HAP-1 (cell line): Measurements from ENCODE around the gene NR1H2.
"Not testable (repeated sequence)": the region's sequence is repeated elsewhere in the genome, so short reads cannot be mapped to it uniquely, and the experiment has no call there.

Source experiments
- DNase-seq, 2 experiments: peaks; one replicate each; pipeline ENCODE4 v3.0.0-alpha.2; 2016 to 2020; ENCODE audit warnings: low spot score in 2 of 2
- H3K27me3 ChIP-seq: fragments of 250-450 bp; sonication (Bioruptor Pico); 2 replicates; pipeline ENCODE4 v1.5.1; 2020; ENCODE audit warnings: low read depth, mild to moderate bottlenecking, moderate library complexity
- H3K36me3 ChIP-seq: fragments of 250-450 bp; sonication (Bioruptor Pico); replicated peaks from 2 replicates; pipeline ENCODE4 v1.5.1; 2020; ENCODE audit warnings: mild to moderate bottlenecking
- H3K4me1 ChIP-seq: fragments of 250-450 bp; sonication (Bioruptor Pico); 2 replicates; pipeline ENCODE4 v1.5.1; 2020; ENCODE audit warnings: mild to moderate bottlenecking
- H3K4me3 ChIP-seq: fragments of 250-450 bp; sonication (Bioruptor Pico); 2 replicates; pipeline ENCODE4 v1.5.1; 2020; ENCODE audit warnings: mild to moderate bottlenecking, moderate library complexity
- H3K9me3 ChIP-seq: fragments of 250-450 bp; sonication (Bioruptor Pico); 2 replicates; pipeline ENCODE4 v1.5.1; 2020; ENCODE audit warnings: mild to moderate bottlenecking, moderate library complexity
- in situ Hi-C: fragments of 300-500 bp; cut with MboI; formaldehyde crosslinking; loops from 3 replicates; pipeline ENCODE4 v1.14.3; 2020; ENCODE audit warnings: low sequenced_read_pairs, inconsistent platforms, mixed read lengths

Gene NR1H2

DNA sequence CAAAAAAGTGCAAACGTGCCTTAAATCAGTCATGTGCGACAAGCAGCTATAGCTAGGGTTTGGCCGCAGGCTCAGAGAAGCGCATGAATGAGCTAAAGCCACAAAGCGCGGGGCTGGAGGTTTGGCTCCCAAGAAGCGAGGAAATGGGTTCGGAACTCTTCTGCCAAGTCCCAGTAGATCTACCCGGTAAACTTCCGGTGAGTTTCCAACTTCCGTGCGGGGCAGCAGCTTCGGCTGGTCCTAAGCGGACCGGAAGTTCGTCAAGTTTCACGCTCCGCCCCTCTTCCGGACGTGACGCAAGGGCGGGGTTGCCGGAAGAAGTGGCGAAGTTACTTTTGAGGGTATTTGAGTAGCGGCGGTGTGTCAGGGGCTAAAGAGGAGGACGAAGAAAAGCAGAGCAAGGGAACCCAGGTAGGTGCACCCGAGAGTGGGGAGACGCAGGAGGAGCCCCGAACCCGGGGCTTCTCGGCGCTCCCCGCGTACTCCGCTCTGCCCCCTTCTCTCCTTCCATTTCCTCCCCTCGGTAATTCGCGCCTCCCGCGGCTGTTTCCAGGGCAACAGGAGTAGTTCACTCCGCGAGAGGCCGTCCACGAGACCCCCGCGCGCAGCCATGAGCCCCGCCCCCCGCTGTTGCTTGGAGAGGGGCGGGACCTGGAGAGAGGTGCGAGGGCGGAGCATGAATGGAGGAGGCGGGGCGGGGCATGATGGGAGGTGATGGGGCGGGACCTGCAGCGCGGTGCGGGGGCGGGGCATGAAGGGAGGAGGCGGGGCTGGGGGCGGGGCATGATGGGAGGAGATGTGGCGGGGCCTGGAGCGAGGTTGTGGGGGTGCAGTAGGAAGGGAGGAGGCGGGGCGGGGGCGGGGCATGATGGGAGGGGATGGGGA is at the start of gene NR1H2:
TSS of gene NR1H2 (plus strand) at position 292 of the 885 bp plus-strand sequence. CDS start 1,149 bp downstream, outside the sequence.
- no peaks in the 10 kb centered on the region for H3K9me3 ChIP-seq
- DNase-seq: peak; percentile 92 to 95
- in situ Hi-C loops: loop anchor here (10.0 kb wide), 1 partner anchor 408 kb away; no protein-coding TSS in a partner anchor

DNA sequence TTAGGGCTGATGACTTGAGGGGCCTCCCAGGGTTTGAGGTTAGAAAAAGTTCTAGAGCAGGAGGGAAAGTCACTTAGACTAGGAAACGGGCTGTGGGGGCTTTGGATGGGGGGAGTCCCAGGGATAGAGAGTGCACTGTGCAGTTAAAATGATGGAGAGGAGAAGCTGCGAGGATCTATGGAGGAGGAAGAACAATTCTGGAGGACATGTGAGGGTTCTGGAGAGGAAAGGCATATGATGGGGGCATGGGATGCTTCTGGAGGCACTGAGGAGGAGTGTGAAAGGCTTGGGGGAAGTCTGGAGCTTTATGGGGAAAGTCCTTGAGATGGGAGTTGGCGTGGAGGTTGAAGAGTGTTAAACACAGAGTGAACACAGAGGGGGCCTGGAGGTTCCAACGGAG is 49.2 kb upstream of the NR1H2 start:
- no peaks in the 10 kb centered on the region for H3K9me3 ChIP-seq
- in situ Hi-C loops: no loop called here
- no peak for DNase-seq
- no peaks in the 10 kb centered on the region for H3K36me3 ChIP-seq
- peaks cover 5% of the 10 kb centered on the region for H3K4me1 ChIP-seq
- no peak overlapping the region for H3K4me3 ChIP-seq
- peaks cover 11% of the 10 kb centered on the region for H3K27me3 ChIP-seq

More for the DNA sequence above, at the start of gene NR1H2:
- Histone ChIP-seq H3K36me3 (peaks cover 25% of the 10 kb centered on the region), H3K27me3 (no peaks in the 10 kb centered on the region), H3K4me1 (peaks cover 2% of the 10 kb centered on the region), H3K4me3 (peak within 1 kb of the TSS; percentile 97)

DNA sequence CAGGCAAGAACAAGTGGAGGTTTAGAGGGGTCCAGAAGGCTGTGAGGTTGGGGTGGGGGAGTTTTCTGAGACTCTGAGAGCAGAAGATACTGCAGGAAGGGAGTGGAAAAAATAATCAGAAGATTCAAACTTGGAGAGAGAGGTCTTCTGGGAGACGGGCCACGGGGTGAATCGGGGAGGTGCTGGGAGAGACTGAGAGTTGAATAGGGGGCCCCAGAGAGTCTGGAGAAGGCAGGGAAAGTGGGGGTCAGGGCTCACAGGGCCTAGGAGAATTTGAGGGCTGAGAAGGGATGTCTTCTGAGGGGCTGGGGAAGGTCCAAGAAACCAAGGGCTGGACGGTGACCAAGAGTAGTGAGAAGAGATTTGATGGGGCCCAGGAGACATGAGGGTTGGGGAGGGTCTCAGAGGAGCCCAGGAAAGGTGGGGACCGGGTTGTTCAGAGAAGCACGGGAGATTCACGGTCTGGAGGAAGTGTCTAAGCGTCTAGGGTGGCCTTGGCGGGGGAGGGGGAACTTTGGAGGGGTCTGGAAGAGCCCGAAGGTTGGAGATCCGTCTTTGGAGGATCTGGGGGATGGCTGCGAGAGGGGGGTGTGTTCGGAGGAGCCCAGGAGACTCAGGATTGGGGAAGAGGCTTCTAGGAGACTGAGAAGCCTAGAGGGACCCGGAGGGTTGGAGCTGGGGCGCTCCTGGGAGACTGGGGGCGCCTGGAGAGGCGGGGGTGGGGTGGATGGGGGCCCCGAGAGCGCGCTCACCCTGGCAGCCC is 48.6 kb upstream of the NR1H2 start:
- H3K4me3 ChIP-seq: no peak overlapping the region
- no peaks in the 10 kb centered on the region for H3K9me3 ChIP-seq
- no peaks in the 10 kb centered on the region for H3K36me3 ChIP-seq
- H3K27me3 ChIP-seq: peaks cover 13% of the 10 kb centered on the region
- in situ Hi-C loops: no loop called here
- H3K4me1 ChIP-seq: peaks cover 5% of the 10 kb centered on the region
- no peak for DNase-seq

DNA sequence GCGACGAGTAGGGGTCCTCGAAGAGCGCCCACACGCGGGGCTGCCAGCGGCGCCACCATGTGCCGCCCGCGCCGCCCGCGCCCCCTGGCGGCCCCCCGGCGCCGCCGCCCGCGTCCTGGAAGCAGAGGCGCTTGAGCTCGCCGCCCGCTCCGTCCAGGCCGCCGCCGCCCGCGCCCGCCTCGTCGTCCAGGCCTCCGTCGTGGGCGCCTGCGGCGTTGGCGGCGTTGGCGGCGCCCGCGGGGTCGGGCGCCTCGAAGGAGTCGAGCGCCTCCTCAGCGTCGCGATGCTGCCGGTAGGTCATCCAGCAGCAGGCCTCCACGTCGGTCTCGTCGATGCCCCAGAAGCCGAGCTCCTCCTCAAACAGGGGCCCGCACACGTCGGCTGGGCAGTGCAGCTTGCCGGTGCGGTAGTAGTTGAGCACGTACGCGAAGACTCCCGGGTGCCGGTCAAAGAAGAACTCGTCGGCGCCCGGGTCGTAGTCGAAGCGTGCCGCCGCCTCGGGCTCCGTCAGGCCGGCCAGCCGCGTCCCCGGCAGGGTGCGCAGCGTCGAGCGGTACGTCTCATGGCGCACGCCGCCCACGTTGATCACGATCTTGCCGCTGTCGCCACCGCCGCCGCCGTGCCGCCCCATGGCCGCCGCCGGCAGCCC is 47.9 kb upstream of the NR1H2 start:
- Histone ChIP-seq H3K4me3 (no peak overlapping the region), H3K9me3 (no peaks in the 10 kb centered on the region), H3K27me3 (peaks cover 13% of the 10 kb centered on the region), H3K4me1 (peaks cover 5% of the 10 kb centered on the region), H3K36me3 (no peaks in the 10 kb centered on the region)
- peak in 1 of 2 experiments; percentile 26 for DNase-seq
- in situ Hi-C loops: no loop called here

DNA sequence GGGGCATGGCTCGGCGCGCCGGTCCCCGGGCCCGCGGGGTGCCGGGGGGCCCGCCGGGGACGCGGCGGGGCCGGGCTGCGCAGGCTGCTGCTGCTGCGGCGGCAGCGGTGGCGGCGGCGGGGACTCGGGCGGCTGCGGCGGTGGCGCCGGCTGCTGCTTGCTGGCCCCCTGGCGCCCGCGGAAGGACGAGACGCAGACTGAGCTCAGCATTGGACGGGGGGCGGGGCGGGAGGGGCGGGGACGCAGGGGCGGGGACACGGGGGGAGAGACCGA is 47.4 kb upstream of the NR1H2 start:
- Histone ChIP-seq H3K4me3 (no peak overlapping the region), H3K9me3 (no peaks in the 10 kb centered on the region), H3K4me1 (peaks cover 9% of the 10 kb centered on the region), H3K27me3 (peaks cover 13% of the 10 kb centered on the region), H3K36me3 (no peaks in the 10 kb centered on the region)
- in situ Hi-C loops: no loop called here
- DNase-seq: no peak

DNA sequence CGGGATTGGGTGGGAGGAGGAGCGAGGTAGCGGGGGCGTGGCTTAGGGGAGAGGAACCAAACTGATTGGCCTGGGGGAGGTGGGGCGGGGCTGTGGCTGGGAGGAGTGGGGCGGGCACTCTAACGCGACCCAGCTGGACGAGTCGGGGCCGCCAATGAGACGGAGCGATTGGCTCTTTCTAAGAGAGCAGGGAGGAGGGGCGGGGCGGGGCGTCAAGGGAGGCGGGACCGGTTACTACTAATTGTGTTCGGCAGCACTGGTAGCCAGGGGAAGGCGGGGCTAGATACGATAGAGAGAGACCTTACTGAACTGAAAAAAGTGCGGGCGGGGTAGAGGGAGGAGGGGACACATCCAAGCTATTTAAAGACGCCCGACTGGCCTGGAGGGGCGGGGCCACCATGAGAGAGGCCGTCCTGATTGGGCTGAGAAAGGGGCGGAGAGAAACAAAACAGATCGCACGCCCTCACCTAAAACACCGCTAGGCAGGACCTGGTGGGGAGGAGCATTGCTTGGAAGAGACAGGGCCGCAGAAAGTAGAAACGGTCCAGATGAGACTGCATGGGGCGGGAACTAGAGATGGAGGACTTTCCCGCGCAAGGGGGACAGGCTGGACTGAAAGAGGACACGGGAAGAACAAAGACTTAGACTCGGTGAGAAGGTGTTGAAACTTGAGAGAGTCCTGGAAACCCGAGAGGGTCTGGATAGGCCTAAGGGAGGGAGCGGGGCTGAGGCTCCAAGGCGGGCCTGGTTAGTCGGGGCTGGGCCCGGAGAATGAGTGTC is 46.9 kb upstream of the NR1H2 start, which contains the start of gene KCNC3:
TSS of gene KCNC3 (minus strand) at position 232 of the 780 bp plus-strand sequence. CDS start 295 bp downstream, outside the sequence.
- peaks cover 11% of the 10 kb centered on the region for H3K4me1 ChIP-seq
- DNase-seq: peak; percentile 94 to 100
- in situ Hi-C loops: no loop called here
- peaks cover 13% of the 10 kb centered on the region for H3K27me3 ChIP-seq
- no peaks in the 10 kb centered on the region; the same call in 1 of the 2 replicates for H3K9me3 ChIP-seq
- no peaks in the 10 kb centered on the region for H3K36me3 ChIP-seq
- peak within 1 kb of the TSS; percentile 19 for H3K4me3 ChIP-seq

DNA sequence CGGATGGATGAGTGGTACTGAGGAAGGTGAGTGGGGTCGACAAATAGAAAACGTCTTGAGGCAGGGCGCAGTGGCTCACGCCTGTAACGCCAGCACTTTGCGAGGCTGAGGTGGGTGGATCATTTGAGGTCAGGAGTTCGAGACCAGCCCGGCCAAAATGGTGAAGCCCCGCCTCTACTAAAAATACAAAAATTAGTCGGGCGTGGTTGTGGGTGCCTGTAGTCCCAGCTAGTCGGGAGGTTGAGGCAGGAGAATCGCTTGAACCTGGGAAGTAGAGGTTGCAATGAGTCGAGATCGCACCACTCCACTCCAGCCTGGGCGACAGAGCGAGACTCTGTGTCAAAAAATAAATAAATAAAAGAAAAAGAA is 46.3 kb upstream of the NR1H2 start:
- H3K36me3 ChIP-seq, in situ Hi-C loops, H3K9me3 ChIP-seq, DNase-seq: not testable (repeated sequence)
- Histone ChIP-seq H3K4me1 (peaks cover 11% of the 10 kb centered on the region), H3K4me3 (peak overlapping the region; percentile 19), H3K27me3 (peaks cover 13% of the 10 kb centered on the region)

DNA sequence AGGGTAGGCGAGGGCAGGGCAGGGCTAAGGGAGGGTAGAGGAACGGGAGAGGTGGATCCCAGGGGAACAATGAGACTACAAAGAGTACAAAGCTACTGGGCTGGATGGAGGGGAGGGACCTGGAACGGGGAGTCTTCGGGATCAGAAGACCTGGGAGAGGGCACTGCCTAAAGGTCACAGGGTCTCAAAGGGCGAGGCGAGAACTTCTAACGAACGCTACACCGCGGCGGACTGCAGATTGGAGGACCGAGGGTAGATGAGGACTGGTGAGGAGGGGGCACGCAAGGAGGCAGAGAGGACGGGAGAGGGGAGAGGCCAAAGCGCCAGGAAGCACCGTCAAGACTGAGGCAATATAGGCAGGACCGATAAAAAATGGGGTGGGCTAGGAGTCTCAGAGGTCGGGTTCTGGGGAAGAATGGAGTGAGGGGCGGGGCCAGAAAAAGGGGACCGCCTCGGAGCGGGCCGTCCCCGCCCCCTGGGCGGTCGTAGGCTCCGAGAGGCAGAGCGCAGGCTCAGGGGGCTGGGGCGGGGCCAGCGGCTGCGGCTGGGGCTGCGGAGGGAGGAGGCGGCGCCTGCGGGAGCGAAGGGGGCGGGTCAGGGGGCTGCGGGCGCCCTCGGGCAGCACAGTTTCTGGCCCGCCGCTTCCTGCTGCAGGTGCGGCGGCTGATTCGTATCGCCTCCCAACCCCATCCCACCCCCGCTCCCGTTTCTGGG is 45.7 kb upstream of the NR1H2 start:
- peaks cover 13% of the 10 kb centered on the region for H3K27me3 ChIP-seq
- H3K9me3 ChIP-seq: no peaks in the 10 kb centered on the region; the same call in 1 of the 2 replicates
- H3K4me1 ChIP-seq: peaks cover 11% of the 10 kb centered on the region
- DNase-seq: peak; percentile 44 to 87
- peak overlapping the region; percentile 15; the same call in 1 of the 2 replicates for H3K4me3 ChIP-seq
- no peaks in the 10 kb centered on the region for H3K36me3 ChIP-seq
- in situ Hi-C loops: no loop called here

DNA sequence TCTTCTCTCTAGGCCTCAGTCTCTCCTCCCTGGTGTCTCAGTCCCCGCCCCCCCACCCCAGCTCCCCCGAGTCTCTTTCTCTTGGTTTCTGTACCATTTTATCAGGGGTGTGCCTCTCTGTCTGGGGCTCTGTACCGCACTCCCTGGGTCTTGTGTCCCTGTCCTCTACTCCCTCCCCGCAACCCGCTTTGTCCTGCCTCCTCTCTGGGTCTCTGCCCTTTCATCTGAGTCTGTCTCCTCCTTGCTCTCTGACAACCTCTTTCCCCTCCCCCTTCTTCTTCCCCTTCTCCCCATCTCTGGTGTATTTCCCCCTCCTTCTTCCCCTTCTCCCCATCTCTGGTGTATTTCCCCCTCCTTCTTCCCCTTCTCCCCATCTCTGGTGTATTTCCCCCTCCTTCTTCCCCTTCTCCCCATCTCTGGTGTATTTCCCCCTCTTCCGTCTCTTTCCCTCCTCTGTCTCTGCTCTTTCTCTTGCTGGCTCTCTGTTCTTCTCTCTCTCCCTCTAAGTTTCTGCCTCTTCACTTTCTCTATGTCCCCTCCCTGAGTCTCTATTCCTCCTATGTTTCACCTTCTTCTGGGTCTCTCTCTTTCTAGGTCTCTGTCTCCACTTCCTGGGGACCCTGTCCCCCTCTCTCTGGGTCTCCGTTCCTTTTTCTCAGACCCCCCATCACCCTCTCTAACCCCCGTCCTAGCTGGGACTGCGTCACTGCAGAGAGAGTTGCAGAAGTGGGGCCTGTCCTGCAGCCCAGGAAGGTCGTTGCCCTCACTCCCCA is 44.9 kb upstream of the NR1H2 start:
- Histone ChIP-seq H3K36me3 (no peaks in the 10 kb centered on the region), H3K27me3 (peaks cover 13% of the 10 kb centered on the region), H3K4me3 (peak overlapping the region; percentile 15; the same call in 1 of the 2 replicates), H3K4me1 (peaks cover 11% of the 10 kb centered on the region), H3K9me3 (no peaks in the 10 kb centered on the region; the same call in 1 of the 2 replicates)
- DNase-seq: no peak
- in situ Hi-C loops: no loop called here

DNA sequence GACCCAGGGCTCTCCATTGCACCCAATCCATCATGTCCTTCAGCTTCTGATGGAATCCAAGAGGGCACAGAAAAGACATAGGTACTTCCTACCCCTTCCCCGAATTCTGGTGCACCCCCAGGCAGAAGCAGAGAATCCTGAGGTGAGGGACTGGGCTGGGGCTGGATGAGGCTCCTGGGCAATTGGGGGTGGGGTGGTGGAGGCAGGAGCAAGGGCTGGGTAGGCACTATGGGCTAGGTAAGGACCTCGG is 44.3 kb upstream of the NR1H2 start:
- no peak for DNase-seq
- Histone ChIP-seq H3K4me3 (no peak overlapping the region), H3K9me3 (no peaks in the 10 kb centered on the region; the same call in 1 of the 2 replicates), H3K36me3 (no peaks in the 10 kb centered on the region), H3K4me1 (peaks cover 11% of the 10 kb centered on the region), H3K27me3 (peaks cover 13% of the 10 kb centered on the region)
- in situ Hi-C loops: no loop called here

DNA sequence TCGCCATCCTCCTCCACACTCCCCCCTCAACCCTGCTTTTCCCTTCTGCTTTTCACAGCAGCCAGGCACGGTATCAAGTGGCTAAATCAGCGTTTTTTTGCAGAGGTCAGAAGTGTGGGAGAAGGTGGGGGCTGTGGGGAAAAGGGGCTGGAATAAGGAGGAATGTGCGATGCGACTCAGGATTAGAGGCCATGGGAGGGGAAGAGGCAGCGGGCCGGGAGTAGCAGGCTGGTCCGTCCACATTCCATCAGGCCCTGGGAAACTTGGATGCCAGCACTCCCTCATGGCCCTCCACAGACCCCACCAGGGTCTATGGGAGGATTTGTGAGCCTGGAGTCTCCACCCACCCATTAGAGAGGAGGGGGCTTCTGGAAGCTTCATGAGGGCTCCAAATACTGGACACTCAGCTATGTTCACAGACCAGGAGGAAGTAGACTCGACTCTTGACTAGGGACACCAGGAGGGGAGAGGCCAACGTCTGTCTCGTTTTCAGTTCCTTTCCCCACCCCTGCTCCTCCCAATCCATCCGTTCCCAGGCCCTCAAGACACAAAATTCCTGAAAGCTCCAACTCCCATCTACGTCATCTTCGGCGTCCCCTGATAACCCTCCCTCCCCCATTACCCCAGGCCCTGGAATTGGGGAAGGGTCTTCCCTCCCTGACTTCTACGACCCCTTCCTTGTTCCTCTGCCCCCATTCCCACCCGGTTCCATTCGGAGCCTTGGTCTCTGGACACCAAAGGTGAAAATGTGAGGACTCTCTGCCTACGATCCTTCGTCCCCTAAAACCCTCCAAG is 43.8 kb upstream of the NR1H2 start:
- DNase-seq: no peak
- H3K9me3 ChIP-seq: no peaks in the 10 kb centered on the region; the same call in 1 of the 2 replicates
- H3K4me1 ChIP-seq: peaks cover 11% of the 10 kb centered on the region
- H3K27me3 ChIP-seq: peaks cover 11% of the 10 kb centered on the region
- no peak overlapping the region for H3K4me3 ChIP-seq
- in situ Hi-C loops: no loop called here
- no peaks in the 10 kb centered on the region for H3K36me3 ChIP-seq
